ENCODE data around the gene ARHGAP30.

ARHGAP30 gene

GRCh38 chr1:161054232-161054631 lies 15.5 kb downstream of the ARHGAP30 start:
- peaks cover 10% of the 10 kb centered on the region for H3K79me2 ChIP-seq (ENCODE audit: control insufficient read depth, low read length)
- H3F3A ChIP-seq (ENCODE audit: control insufficient read depth, insufficient read depth) = no peaks in the 10 kb centered on the region
- H3K4me2 ChIP-seq (ENCODE audit: low read length) = no peak overlapping the region
- H3K27me3 ChIP-seq (ENCODE audit: control insufficient read depth, low read length) = no peaks in the 10 kb centered on the region
- H3K4me3 ChIP-seq (ENCODE audit: low read length) = no peak overlapping the region
- TF ChIP-seq CTCF (IDR thresholded peaks at IDR 0.05; ENCODE audit: low read depth, low read length, poor library complexity, severe bottlenecking) (no peak), EZH2phosphoT487 (IDR thresholded peaks at IDR 0.05; ENCODE audit: borderline replicate concordance, low read length) (no peak)
- H3K9me2 ChIP-seq (replicated peaks; ENCODE audit: control insufficient read depth, low read length) = no peaks in the 10 kb centered on the region
- no peaks in the 10 kb centered on the region for H4K20me1 ChIP-seq (ENCODE audit: control insufficient read depth, insufficient read depth, low read depth, low read length)
- H3K27ac ChIP-seq (ENCODE audit: low read depth, low read length) = no peak overlapping the region
- no peaks in the 10 kb centered on the region for H3K9me3 ChIP-seq (ENCODE audit: control insufficient read depth, insufficient read depth, low read length)
- peaks cover 79% of the 10 kb centered on the region for H3K36me3 ChIP-seq (ENCODE audit: control insufficient read depth, low read length)
- H3K4me1 ChIP-seq (ENCODE audit: control insufficient read depth, low read length) = no peaks in the 10 kb centered on the region

- Histone ChIP-seq H3K4me1 (ENCODE audit: control insufficient read depth, low read length) (peaks cover 12% of the 10 kb centered on the region), H3K79me2 (ENCODE audit: control insufficient read depth, low read length) (peaks cover 10% of the 10 kb centered on the region), H3K4me3 (ENCODE audit: low read length) (no peak overlapping the region), H3K9me2 (replicated peaks; ENCODE audit: control insufficient read depth, low read length) (no peaks in the 10 kb centered on the region), H3K27ac (ENCODE audit: low read depth, low read length) (no peak overlapping the region), H3K4me2 (ENCODE audit: low read length) (no peak overlapping the region), H3F3A (ENCODE audit: control insufficient read depth, insufficient read depth) (no peaks in the 10 kb centered on the region), H4K20me1 (ENCODE audit: control insufficient read depth, insufficient read depth, low read depth, low read length) (no peaks in the 10 kb centered on the region), H3K9me3 (ENCODE audit: control insufficient read depth, insufficient read depth, low read length) (no peaks in the 10 kb centered on the region), H3K27me3 (ENCODE audit: control insufficient read depth, low read length) (no peaks in the 10 kb centered on the region), H3K36me3 (ENCODE audit: control insufficient read depth, low read length) (peaks cover 91% of the 10 kb centered on the region)
- no peak for TF ChIP-seq CTCF (IDR thresholded peaks at IDR 0.05; ENCODE audit: low read depth, low read length, poor library complexity, severe bottlenecking)
- TF ChIP-seq EZH2phosphoT487 (IDR thresholded peaks at IDR 0.05; ENCODE audit: borderline replicate concordance, low read length) = no peak
These were observed 16.8 kb downstream of the ARHGAP30 start for GRCh38 chr1:161052899-161053298.

- no peaks in the 10 kb centered on the region for H3K9me2 ChIP-seq (replicated peaks; ENCODE audit: control insufficient read depth, low read length)
- H3K4me1 ChIP-seq (ENCODE audit: control insufficient read depth, low read length) = peaks cover 29% of the 10 kb centered on the region
- no peak overlapping the region for H3K27ac ChIP-seq (ENCODE audit: low read depth, low read length)
- TF ChIP-seq EZH2phosphoT487 (IDR thresholded peaks at IDR 0.05; ENCODE audit: borderline replicate concordance, low read length) = no peak
- no peak for TF ChIP-seq CTCF (IDR thresholded peaks at IDR 0.05; ENCODE audit: low read depth, low read length, poor library complexity, severe bottlenecking)
- H3F3A ChIP-seq (ENCODE audit: control insufficient read depth, insufficient read depth) = peaks cover 14% of the 10 kb centered on the region
- no peaks in the 10 kb centered on the region for H3K27me3 ChIP-seq (ENCODE audit: control insufficient read depth, low read length)
- H3K9me3 ChIP-seq (ENCODE audit: control insufficient read depth, insufficient read depth, low read length) = no peaks in the 10 kb centered on the region
- H3K4me3 ChIP-seq (ENCODE audit: low read length) = no peak overlapping the region
- H3K4me2 ChIP-seq (ENCODE audit: low read length) = no peak overlapping the region
- H3K36me3 ChIP-seq (ENCODE audit: control insufficient read depth, low read length) = peaks cover 91% of the 10 kb centered on the region
- H4K20me1 ChIP-seq (ENCODE audit: control insufficient read depth, insufficient read depth, low read depth, low read length) = no peaks in the 10 kb centered on the region
- H3K79me2 ChIP-seq (ENCODE audit: control insufficient read depth, low read length) = peaks cover 3% of the 10 kb centered on the region
These were observed 18.5 kb downstream of the ARHGAP30 start for GRCh38 chr1:161051219-161051618.

Data from DOHH2 (cell line).